AG04450 (cell line): ENCODE data around the gene WASHC4. TPM values are rescaled to one million over a fixed set of nuclear protein-coding genes. Genes with fewer than 3 reads are reported as not detected.
"Not testable (repeated sequence)": the region's sequence is repeated elsewhere in the genome, so short reads cannot be mapped to it uniquely, and the experiment has no call there.

Source experiments
- CTCF ChIA-PET: fragments of 300-600, 350-600 bp; formaldehyde crosslinking; extraction: SDS; loops from one replicate; lab custom pipeline; 2022; ENCODE audit warnings: antibody characterized with exemption, inconsistent platforms; lab: Charles Lee
- POLR2A ChIA-PET: fragments of 350-600 bp; formaldehyde crosslinking; extraction: SDS; loops from one replicate; lab custom pipeline; 2021; ENCODE audit warnings: antibody characterized with exemption, inconsistent platforms; lab: Yijun Ruan, JAX
- DNase-seq: peaks from one replicate; pipeline ENCODE4 v3.0.0-alpha.2; 2011; ENCODE audit warnings: low read depth, low spot score
- H3K27ac ChIP-seq: one replicate; pipeline ENCODE4 v1.5.1; 2012; ENCODE audit warnings: low read depth, low read length, control low read depth
- H3K27me3 ChIP-seq: one replicate; pipeline ENCODE4 v1.6.0; 2012; ENCODE audit warnings: low read length; ENCODE audit not compliant: control insufficient read depth, insufficient read depth
- H3K4me3 ChIP-seq: 2 replicates; pipeline ENCODE4 v1.5.1; 2011; ENCODE audit warnings: mild to moderate bottlenecking, low read depth, low read length, control low read depth
- H3K9me3 ChIP-seq: 2 replicates; pipeline ENCODE4 v1.5.1; 2012; ENCODE audit warnings: low read length; ENCODE audit not compliant: control insufficient read depth, insufficient read depth
- polyA plus RNA-seq: library from polyadenylated mRNA; depleted of rRNA; stranded (reverse); fragments of >200 nt; gene quantifications from 2 replicates; pipeline ENCODE4 v1.2.3, GENCODE V29; 2011
- TF ChIP-seq, protein P1 (sequence below): IDR thresholded peaks from 2 replicates; pipeline ENCODE4 v1.5.1; 2011; ENCODE audit warnings: low read depth, low read length, control low read depth, inconsistent platforms

The WASHC4 gene
- polyA plus RNA-seq, 1 experiment, result 59.4 TPM

DNA sequence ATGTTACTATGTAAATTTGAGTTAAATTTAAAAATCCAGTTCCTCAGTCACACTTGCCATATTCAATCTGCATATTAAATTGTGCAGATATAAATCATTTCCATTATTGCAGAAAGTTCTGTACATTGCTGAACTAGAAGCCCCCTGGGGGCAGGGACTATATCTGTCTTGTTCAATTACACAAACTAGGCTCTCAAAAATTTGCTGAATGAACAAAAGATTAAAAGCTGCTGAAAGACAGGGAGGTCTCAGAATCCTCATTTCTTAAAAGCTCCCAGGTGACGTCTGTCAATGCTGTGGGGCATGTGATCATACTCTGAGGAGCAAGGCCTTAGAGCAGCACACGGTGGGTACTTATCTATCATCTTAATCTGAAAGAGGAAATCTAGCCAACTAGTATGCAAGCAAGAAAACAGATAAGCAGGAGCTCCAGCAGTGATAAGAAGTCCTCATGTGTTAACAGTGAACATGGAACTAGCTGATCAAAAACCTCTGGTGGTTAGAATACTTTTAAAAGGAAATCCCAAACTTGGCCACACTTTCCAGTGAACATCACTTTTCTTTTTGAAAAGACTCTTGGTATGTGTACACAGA lies 68.0 kb downstream of the WASHC4 start:
- Histone ChIP-seq H3K27me3 (no peaks in the 10 kb centered on the region), H3K27ac (no peak overlapping the region), H3K9me3 (no peaks in the 10 kb centered on the region), H3K4me3 (no peak overlapping the region)
- DNase-seq, result no peak
- ChIA-PET POLR2A (no interaction called here), CTCF (interaction anchor here (1.4 kb wide), 1 partner anchor 9 kb away, joined by 5 read pairs; no protein-coding TSS in a partner anchor)
- TF ChIP-seq, protein P1, sequence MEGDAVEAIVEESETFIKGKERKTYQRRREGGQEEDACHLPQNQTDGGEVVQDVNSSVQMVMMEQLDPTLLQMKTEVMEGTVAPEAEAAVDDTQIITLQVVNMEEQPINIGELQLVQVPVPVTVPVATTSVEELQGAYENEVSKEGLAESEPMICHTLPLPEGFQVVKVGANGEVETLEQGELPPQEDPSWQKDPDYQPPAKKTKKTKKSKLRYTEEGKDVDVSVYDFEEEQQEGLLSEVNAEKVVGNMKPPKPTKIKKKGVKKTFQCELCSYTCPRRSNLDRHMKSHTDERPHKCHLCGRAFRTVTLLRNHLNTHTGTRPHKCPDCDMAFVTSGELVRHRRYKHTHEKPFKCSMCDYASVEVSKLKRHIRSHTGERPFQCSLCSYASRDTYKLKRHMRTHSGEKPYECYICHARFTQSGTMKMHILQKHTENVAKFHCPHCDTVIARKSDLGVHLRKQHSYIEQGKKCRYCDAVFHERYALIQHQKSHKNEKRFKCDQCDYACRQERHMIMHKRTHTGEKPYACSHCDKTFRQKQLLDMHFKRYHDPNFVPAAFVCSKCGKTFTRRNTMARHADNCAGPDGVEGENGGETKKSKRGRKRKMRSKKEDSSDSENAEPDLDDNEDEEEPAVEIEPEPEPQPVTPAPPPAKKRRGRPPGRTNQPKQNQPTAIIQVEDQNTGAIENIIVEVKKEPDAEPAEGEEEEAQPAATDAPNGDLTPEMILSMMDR, result no peak

DNA sequence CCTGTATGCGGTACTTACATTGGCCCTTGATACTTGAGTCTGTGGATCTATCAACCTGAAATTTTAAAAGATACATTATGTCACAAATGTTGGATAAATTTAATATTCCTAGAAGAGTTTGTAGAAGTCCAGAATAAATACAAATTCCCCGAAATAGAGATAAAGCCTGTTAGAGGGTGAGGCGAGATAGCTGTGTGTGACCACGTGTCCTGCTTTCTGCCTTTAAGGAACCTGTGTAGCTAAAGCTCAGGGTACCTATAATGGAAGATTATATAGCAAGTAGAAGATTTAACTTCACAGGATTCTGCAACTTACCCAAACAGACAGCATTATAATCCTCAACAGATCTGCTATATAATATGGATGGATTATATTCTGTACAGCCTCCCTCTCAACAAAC lies 69.7 kb downstream of the WASHC4 start:
- TF ChIP-seq, protein P1, result no peak
- H3K27me3 ChIP-seq, result no peaks in the 10 kb centered on the region
- no peaks in the 10 kb centered on the region for H3K9me3 ChIP-seq
- H3K4me3 ChIP-seq, result no peak overlapping the region
- CTCF ChIA-PET, result no interaction called here
- POLR2A ChIA-PET, result no interaction called here
- no peak for DNase-seq
- H3K27ac ChIP-seq, result no peak overlapping the region

DNA sequence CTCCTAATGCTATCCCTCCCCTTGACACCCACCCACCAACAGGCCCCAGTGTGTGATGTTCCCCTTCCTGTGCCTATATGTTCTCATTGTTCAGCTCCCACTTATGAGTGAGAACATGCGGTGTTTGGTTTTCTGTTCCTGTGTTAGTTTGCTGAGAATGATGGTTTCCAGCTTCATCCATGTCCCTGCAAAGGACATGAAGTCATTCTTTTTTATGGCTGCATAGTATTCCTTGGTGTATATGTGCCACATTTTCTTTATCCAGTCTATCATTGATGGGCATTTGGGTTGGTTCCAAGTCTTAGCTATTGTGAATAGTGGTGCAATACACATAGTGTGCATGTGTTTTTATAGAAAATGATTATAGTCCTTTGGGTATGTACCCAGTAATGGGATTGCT lies 71.6 kb downstream of the WASHC4 start:
- H3K27ac ChIP-seq, POLR2A ChIA-PET, CTCF ChIA-PET, DNase-seq, H3K27me3 ChIP-seq, H3K4me3 ChIP-seq, H3K9me3 ChIP-seq: not testable (repeated sequence)

DNA sequence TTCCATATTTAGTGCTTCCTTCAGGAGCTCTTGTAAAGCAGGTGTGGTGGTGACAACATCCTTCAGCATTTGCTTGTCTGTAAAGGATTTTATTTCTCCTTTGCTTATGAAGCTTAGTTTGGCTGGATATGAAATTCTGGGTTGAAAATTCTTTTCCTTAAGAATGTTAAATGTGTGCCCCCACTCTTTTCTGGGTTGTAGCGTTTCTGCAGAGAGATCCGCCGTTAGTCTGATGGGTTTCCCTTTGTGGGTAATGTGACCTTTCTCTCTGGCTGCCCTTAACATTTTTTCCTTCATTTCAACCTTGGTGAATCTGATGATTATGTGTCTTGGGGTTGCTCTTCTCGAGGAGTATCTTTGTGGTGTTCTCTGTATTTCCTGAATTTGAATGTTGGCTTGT lies 75.9 kb downstream of the WASHC4 start:
- CTCF ChIA-PET, POLR2A ChIA-PET, H3K9me3 ChIP-seq, H3K27me3 ChIP-seq, H3K4me3 ChIP-seq, DNase-seq, H3K27ac ChIP-seq: not testable (repeated sequence)

DNA sequence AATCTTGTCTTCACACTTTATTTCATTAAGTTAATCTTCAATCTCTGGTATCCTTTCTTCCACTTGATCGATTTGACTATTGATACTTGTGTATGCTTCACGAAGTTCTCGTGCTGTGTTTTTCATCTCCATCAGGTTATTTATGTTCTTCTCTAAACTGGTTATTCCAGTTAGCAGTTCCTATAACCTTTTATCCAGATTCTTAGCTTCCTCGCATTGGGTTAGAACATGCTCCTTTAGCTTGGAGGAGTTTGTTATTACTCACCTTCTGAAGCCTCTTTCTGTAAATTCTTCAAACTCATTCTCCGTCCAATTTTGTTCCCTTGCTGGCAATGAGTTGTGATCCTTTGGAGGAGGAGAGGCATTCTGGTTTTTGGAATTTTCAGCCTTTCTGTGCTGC lies 76.4 kb downstream of the WASHC4 start:
- H3K4me3 ChIP-seq, H3K27ac ChIP-seq, CTCF ChIA-PET, H3K27me3 ChIP-seq, DNase-seq, POLR2A ChIA-PET, H3K9me3 ChIP-seq: not testable (repeated sequence)

DNA sequence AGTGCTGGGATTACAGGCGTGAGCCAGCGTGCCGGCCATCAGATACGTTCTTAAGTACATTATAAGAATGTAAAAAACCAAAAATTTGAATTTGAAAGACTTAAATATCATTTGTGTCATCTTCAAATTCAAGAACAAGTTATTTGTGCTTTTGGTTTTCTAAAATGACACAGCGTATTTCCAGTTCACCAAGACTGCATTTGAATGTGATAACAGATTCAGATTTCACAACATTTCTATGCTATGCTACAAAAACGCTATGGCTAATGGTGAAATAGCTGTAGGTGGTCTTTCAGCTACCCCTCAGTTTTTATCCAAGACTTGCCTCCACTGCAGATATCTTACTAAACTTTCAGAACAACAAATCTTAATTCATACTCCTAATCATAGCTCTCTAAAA lies 81.8 kb downstream of the WASHC4 start:
- peaks cover 8% of the 10 kb centered on the region for H3K9me3 ChIP-seq
- ChIA-PET CTCF (no interaction called here), POLR2A (interaction anchor here (0.6 kb wide), 2 partner anchors 73 to 142 kb away, joined by 3 to 4 read pairs; no protein-coding TSS in a partner anchor)
- no peak overlapping the region for H3K4me3 ChIP-seq
- H3K27ac ChIP-seq, result no peak overlapping the region
- TF ChIP-seq, protein P1, result no peak
- H3K27me3 ChIP-seq, result no peaks in the 10 kb centered on the region
- no peak for DNase-seq
